Suprapubic skin (tissue), 3 donors: ENCODE results near the gene SYNDIG1.

Source experiments
- POLR2AphosphoS5 ChIP-seq, 3 donors: sonication (generic); formaldehyde crosslinking; IDR thresholded peaks; one replicate each; pipeline ENCODE4 v1.6.1; 2017; ENCODE audit warnings: antibody characterized with exemption in 3 of 3
- TF ChIP-seq, protein P1 (sequence below), 2 donors: fragments of 200-600 bp in 1 of 2; fragments of 450-650 bp in 1 of 2; sonication (generic) in 1 of 2; IDR thresholded peaks; one replicate each; pipeline ENCODE4 v1.5.1; 2016 to 2019; ENCODE audit warnings: antibody characterized with exemption in 2 of 2, mild to moderate bottlenecking in 1 of 2, moderate library complexity in 1 of 2

DNA sequence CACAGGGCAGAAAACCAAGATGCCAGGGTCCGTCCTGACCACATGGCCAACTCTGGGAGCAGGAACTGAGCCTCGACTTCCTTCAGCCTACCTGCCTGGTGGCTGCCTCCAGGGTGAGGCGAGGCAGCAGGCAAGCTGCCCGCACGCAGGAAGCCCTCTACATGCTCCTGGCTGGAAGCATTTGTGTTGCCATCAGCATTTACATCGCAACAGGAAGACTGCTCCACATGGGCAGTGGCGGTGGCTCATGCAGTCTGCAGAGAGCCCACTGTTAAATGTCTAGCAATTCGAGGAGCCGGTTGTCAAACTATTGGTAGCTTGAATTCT is 233.8 kb downstream of the SYNDIG1 start:
- TF ChIP-seq, protein P1, sequence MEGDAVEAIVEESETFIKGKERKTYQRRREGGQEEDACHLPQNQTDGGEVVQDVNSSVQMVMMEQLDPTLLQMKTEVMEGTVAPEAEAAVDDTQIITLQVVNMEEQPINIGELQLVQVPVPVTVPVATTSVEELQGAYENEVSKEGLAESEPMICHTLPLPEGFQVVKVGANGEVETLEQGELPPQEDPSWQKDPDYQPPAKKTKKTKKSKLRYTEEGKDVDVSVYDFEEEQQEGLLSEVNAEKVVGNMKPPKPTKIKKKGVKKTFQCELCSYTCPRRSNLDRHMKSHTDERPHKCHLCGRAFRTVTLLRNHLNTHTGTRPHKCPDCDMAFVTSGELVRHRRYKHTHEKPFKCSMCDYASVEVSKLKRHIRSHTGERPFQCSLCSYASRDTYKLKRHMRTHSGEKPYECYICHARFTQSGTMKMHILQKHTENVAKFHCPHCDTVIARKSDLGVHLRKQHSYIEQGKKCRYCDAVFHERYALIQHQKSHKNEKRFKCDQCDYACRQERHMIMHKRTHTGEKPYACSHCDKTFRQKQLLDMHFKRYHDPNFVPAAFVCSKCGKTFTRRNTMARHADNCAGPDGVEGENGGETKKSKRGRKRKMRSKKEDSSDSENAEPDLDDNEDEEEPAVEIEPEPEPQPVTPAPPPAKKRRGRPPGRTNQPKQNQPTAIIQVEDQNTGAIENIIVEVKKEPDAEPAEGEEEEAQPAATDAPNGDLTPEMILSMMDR (IDR thresholded peaks at IDR 0.05): no peak
- TF ChIP-seq POLR2AphosphoS5 (IDR thresholded peaks at IDR 0.05): no peak
